Astrocyte of the cerebellum (primary cell): ENCODE results near the gene RFX3.

Experiments
- DNase-seq: peaks from one replicate; pipeline ENCODE4 v3.0.0-alpha.2; 2011; ENCODE audit warnings: low read depth
- H3K4me3 ChIP-seq: 2 replicates; pipeline ENCODE4 v1.5.1; 2011; ENCODE audit warnings: mild to moderate bottlenecking, low read depth, low read length, moderate library complexity
- in situ Hi-C: cut with HindIII; loops from 2 replicates; pipeline ENCODE4 v1.10.0; 2017; ENCODE audit warnings: low sequenced_read_pairs
- TF ChIP-seq, protein P1 (sequence below): IDR thresholded peaks from 2 replicates; pipeline ENCODE4 v1.5.1; 2012; ENCODE audit warnings: low read length, low read depth, moderate library complexity, mild to moderate bottlenecking; ENCODE audit errors: missing control alignments

The RFX3 gene

DNA sequence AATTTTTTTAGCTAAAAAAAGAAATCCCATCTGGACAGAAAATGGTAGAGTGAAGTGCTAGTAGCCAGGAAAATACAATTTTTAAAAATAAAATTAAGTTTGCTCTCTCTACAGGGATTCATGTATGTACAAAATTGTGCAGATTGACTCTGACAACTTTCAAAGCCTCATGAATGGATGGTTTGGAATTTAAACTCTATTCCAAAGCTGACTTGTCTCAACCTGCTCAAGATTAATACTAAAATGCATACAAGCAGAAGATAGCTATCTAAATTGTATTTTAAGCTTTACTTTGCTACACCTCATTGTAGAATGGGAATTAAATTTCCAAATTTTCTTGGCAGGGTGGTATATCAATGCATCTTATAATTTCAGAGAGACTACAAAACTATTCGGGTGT, 257.6 kb downstream of the RFX3 start:
- in situ Hi-C loops = no loop called here
- DNase-seq = no peak
- H3K4me3 ChIP-seq = no peak overlapping the region
- TF ChIP-seq, protein P1, sequence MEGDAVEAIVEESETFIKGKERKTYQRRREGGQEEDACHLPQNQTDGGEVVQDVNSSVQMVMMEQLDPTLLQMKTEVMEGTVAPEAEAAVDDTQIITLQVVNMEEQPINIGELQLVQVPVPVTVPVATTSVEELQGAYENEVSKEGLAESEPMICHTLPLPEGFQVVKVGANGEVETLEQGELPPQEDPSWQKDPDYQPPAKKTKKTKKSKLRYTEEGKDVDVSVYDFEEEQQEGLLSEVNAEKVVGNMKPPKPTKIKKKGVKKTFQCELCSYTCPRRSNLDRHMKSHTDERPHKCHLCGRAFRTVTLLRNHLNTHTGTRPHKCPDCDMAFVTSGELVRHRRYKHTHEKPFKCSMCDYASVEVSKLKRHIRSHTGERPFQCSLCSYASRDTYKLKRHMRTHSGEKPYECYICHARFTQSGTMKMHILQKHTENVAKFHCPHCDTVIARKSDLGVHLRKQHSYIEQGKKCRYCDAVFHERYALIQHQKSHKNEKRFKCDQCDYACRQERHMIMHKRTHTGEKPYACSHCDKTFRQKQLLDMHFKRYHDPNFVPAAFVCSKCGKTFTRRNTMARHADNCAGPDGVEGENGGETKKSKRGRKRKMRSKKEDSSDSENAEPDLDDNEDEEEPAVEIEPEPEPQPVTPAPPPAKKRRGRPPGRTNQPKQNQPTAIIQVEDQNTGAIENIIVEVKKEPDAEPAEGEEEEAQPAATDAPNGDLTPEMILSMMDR = no peak

DNA sequence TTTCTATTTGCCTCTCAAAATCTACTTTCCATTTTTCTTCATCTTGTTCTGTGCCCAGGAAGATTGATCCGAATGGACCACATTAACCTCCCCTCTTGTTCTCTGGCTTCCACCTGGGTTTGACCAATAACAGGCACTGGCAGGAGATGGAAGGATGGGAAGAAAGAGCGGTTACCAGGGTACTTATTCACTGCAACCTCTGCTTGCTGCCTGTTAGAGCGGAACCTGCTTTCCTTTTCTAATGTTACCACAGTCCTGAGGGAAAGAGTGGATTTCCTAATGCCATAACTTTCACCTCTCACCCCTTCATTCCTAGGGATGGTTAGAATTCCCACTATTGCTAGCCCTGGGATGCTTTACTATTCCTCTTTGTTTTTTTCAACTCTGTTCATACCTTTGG, 262.1 kb downstream of the RFX3 start:
- DNase-seq = no peak
- TF ChIP-seq, protein P1 = no peak
- in situ Hi-C loops = no loop called here
- no peak overlapping the region for H3K4me3 ChIP-seq

DNA sequence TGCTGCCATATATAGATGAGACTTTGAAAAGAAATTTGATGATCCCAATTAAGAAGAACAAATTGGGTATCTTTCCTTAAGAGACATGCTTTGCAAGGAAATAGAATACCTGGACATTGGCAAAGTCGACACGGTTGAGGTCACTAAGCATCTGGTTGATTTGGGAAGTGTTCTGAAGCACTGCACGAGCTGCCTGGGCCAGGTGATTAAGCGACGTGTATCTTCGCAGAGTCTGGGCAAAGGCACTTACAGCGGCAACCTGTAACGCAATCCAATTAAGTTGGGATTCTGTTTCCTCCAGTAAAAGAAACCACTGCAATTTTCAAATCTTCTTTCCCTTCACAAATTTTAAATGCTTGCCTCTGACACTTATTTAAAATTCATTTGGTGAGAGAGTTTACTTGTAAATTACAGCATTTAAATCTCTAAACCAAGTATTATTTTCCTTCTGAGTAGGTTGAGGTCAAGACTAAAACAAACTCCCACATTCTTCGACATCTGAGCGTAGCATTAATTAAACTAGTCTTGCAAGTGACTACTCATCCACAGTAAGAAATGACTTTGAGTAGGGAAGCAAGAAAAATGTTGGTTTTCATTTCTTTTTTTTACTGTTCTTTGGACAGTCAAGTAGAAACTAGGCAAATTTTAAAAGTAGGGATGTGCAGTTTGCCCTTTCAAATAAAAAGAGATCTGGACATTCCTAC, 262.8 kb downstream of the RFX3 start:
- in situ Hi-C loops = no loop called here
- no peak for DNase-seq
- TF ChIP-seq, protein P1 = no peak
- H3K4me3 ChIP-seq = no peak overlapping the region

DNA sequence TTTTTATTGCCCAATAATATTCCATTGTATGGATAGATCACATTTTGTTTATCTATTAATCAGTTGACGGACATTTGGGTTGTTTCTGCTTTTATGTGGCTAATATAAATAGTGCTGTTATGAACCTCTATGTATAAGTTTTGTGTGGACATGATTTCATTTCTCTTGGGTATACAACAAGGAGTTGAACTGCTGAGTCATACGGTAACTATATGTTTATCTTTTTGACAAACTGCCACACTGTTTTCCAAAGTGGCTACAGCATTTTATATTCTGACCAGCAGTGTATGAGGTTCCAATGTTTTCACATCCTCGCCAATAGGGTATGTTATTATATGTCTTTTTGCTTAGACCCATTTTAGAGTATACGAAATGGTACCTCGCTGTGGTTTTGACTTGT, 264.3 kb downstream of the RFX3 start:
- H3K4me3 ChIP-seq = no peak overlapping the region
- in situ Hi-C loops = no loop called here
- TF ChIP-seq, protein P1 = no peak
- DNase-seq = no peak

DNA sequence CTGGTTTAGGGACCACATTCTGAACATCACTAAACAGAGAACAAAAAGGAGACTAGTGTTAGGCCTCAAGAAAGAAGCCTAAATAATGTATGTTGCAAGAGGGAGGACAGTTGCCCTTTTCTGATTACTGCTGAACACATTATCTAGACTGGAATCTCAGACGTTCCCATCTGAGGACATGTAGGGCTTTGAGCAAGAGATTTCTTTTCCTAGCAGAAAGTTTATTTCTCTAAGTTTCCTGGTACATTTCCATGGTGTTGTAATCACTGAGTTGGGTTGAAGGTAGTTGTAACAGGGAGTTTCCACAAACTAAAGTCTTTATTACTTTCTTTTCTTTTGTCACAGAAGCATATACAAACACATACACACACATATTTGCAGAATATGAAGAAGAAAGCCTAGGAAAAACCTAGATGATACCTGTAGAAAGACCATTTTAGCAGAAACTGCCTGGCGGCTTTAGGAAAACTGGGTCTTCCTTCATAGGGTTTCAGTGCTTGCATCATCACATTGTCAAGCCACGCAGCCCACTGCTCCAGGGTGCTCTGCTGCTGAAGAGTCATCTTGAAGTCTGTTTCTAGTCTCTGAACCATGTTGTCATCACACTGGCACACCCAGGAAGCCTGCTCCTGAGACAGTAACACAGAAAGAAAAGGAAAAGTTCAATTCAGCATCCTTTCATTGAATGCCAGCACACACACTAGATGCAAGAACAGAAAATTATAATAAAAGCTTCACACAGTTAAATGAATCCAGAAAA, 269.1 kb downstream of the RFX3 start:
- no peak overlapping the region for H3K4me3 ChIP-seq
- in situ Hi-C loops = no loop called here
- TF ChIP-seq, protein P1 = no peak
- DNase-seq = no peak

DNA sequence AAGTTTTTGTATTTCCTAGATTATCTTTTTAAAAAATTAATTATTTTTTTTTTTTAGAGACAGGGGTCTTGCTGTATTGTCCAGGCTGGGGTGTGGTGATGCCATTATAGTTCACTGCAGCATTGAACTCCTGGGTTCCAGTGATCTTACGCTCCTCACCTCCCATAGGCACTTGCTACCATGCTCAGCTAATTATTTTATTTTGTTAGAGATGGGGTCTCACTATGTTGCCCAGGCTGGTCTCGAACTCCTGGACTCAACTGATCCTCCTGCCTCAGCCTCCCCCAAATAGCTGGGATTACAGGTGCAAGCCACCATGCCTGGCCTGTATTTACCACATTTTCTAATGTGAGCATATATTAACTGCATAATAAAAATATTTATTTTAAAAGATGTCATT, 274.5 kb downstream of the RFX3 start:
- TF ChIP-seq, protein P1 = no peak
- no peak for DNase-seq
- in situ Hi-C loops = no loop called here
- no peak overlapping the region for H3K4me3 ChIP-seq
